ENCODE measurements around the gene GBF1. TPM values are rescaled to one million over a fixed set of nuclear protein-coding genes. Genes with fewer than 3 reads are reported as not detected.
A peak's percentile ranks its signal among the peaks of the same experiment; 100 is the strongest.
"Not testable (repeated sequence)": the region's sequence is repeated elsewhere in the genome, so short reads cannot be mapped to it uniquely, and the experiment has no call there.

Gene GBF1
- polyA plus RNA-seq, 2 donors: 11.4 to 11.7 TPM

DNA sequence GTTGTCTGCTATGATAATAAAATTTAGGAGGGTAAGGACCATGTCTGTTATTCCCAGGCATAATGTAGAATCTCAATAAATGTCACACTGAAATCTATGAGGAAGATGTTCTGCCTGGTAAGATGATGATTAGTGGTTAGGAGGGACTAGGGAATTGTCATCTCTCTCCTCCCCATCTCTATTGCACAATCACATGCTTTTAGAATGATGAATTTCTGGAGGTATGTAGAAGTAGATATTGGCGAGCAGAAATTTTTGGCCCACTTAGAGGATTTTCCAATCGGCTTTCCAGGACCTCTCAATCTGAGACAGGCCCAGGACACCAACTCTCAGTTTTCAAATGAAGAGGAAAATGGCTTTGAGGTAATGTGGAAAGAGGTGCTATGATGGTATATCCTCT is 2.0 kb upstream of the GBF1 start:
- 59 to 70% methylated on average over 2 of the region's 2 CpGs for WGBS, 2 donors
- no peak overlapping the region for H3K27ac ChIP-seq (ENCODE audit: low read depth in 2 of 2, low read length in 1 of 2)
- H3K4me3 ChIP-seq (ENCODE audit: low read depth in 1 of 2, low read length in 2 of 2): no peak overlapping the region
- no peaks in the 10 kb centered on the region for H3K36me3 ChIP-seq (ENCODE audit: control insufficient read depth in 2 of 2, insufficient read depth in 2 of 2, low read length in 1 of 2)
- H3K9me3 ChIP-seq (ENCODE audit: control insufficient read depth in 2 of 2, insufficient read depth in 1 of 2, low read depth in 1 of 2, low read length in 1 of 2): no peaks in the 10 kb centered on the region
- no peaks in the 10 kb centered on the region for H3K27me3 ChIP-seq (ENCODE audit: control insufficient read depth in 1 of 2, insufficient read depth in 2 of 2, low read length in 2 of 2)
- peaks cover 9 to 12% of the 10 kb centered on the region in 2 donors for H3K4me1 ChIP-seq (ENCODE audit: control insufficient read depth in 2 of 2, insufficient read depth in 2 of 2, low read length in 1 of 2)

DNA sequence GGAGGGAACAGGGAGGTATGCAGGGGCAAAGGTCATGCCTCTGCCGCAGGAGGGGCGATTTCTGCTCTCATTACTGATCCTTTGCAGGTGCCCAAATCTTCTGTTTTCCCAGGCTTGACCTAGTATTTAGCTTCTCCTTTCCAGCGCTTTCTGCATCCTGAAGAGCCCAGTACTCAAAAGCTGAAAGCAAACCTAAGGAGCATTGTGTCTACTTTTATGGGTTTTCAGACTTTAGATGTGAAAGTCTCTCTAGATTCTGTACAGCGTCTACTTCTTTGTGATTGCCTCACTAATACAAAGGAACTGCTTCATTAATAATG is 560 bp downstream of the GBF1 start:
- Histone ChIP-seq H3K36me3 (ENCODE audit: control insufficient read depth in 2 of 2, insufficient read depth in 2 of 2, low read length in 1 of 2) (no peaks in the 10 kb centered on the region), H3K4me3 (ENCODE audit: low read depth in 1 of 2, low read length in 2 of 2) (peak overlapping the region; percentile 89 to 91), H3K9me3 (ENCODE audit: control insufficient read depth in 2 of 2, insufficient read depth in 1 of 2, low read depth in 1 of 2, low read length in 1 of 2) (no peaks in the 10 kb centered on the region), H3K4me1 (ENCODE audit: control insufficient read depth in 2 of 2, insufficient read depth in 2 of 2, low read length in 1 of 2) (peaks cover 5 to 8% of the 10 kb centered on the region in 2 donors), H3K27me3 (ENCODE audit: control insufficient read depth in 1 of 2, insufficient read depth in 2 of 2, low read length in 2 of 2) (no peaks in the 10 kb centered on the region), H3K27ac (ENCODE audit: low read depth in 2 of 2, low read length in 1 of 2) (peak overlapping the region; percentile 91 to 93)
- WGBS, 2 donors: 0 to 1% methylated on average over 4 of the region's 4 CpGs

DNA sequence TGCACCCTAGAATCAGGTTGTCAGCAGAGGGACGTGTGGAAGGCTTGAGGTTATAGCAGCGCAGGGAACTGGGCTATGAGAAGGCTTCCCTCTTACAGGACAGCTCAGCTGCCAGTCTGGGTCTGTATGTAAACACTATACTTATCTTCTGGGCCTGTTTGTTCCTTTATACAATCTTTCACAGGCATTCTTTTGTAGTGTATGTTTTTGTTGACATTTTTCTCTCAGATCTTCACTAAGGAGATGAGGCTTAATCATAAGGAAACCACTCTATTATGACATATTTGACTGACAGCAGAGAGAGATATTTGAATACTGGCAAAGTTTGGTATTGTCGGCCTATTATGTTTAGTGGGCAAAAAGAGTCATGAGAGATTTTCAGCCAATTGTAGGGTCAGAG is 929 bp downstream of the GBF1 start:
- 23 to 28% methylated on average over 3 of the region's 3 CpGs for WGBS, 2 donors
- peak overlapping the region in 1 of 2 donors; percentile 91 for H3K27ac ChIP-seq (ENCODE audit: low read depth in 2 of 2, low read length in 1 of 2)
- H3K4me1 ChIP-seq (ENCODE audit: control insufficient read depth in 2 of 2, insufficient read depth in 2 of 2, low read length in 1 of 2): peaks cover under 1 to 8% of the 10 kb centered on the region in 2 donors
- no peaks in the 10 kb centered on the region for H3K27me3 ChIP-seq (ENCODE audit: control insufficient read depth in 1 of 2, insufficient read depth in 2 of 2, low read length in 2 of 2)
- H3K4me3 ChIP-seq (ENCODE audit: low read depth in 1 of 2, low read length in 2 of 2): peak overlapping the region; percentile 89 to 91
- H3K36me3 ChIP-seq (ENCODE audit: control insufficient read depth in 2 of 2, insufficient read depth in 2 of 2, low read length in 1 of 2): no peaks in the 10 kb centered on the region
- no peaks in the 10 kb centered on the region for H3K9me3 ChIP-seq (ENCODE audit: control insufficient read depth in 2 of 2, insufficient read depth in 1 of 2, low read depth in 1 of 2, low read length in 1 of 2)

DNA sequence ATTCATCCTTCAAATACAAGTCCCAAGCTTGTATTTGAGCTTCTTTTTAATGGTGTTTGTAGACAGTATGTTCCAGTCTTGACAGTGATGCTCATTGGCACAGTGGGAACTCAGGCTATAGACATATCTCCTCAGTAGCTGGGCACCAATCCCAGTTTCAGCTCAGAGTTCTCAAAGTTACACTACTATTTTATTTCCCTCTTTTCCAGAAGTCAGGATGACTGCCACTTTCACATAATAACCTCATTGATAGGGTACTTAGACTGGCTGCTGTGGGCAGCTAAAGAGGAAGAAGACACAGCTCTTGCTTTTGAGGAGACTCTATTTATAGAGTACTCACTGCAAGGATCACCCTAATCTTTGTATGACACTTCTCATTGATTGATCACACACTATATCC is 2.4 kb downstream of the GBF1 start:
- no peak overlapping the region for H3K4me3 ChIP-seq (ENCODE audit: low read depth in 1 of 2, low read length in 2 of 2)

DNA sequence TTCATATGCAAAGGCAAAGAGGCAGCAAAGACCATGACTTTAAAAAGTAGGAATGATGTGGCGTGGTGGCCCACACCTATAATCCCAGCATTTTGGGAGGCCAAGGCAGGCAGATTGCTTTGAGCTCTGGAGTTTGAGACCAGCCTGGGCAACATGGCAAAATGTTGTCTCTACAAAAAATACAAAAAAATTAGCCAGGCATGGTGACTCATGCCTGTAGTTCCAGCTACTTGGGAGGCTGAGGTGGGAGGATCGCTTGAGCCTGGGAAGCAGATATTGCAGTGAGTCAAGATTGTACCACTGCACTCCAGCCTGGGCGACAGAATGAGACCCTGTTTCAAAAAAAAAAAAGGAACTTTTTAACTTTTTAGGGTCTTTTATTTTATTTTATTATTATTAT is 7.2 kb downstream of the GBF1 start:
- H3K4me3 ChIP-seq (ENCODE audit: low read depth in 1 of 2, low read length in 2 of 2); H3K27me3 ChIP-seq (ENCODE audit: control insufficient read depth in 1 of 2, insufficient read depth in 2 of 2, low read length in 2 of 2); H3K9me3 ChIP-seq (ENCODE audit: control insufficient read depth in 2 of 2, insufficient read depth in 1 of 2, low read depth in 1 of 2, low read length in 1 of 2); H3K27ac ChIP-seq (ENCODE audit: low read depth in 2 of 2, low read length in 1 of 2); H3K36me3 ChIP-seq (ENCODE audit: control insufficient read depth in 2 of 2, insufficient read depth in 2 of 2, low read length in 1 of 2); H3K4me1 ChIP-seq (ENCODE audit: control insufficient read depth in 2 of 2, insufficient read depth in 2 of 2, low read length in 1 of 2): not testable (repeated sequence)
- WGBS, 2 donors: 95% methylated on average over 3 of the region's 3 CpGs

More for the DNA sequence above, 2.4 kb downstream of the GBF1 start:
- no peak overlapping the region for H3K27ac ChIP-seq (ENCODE audit: low read depth in 2 of 2, low read length in 1 of 2)
- H3K9me3 ChIP-seq (ENCODE audit: control insufficient read depth in 2 of 2, insufficient read depth in 1 of 2, low read depth in 1 of 2, low read length in 1 of 2): no peaks in the 10 kb centered on the region
- peaks cover 0 to 4% of the 10 kb centered on the region in 2 donors for H3K4me1 ChIP-seq (ENCODE audit: control insufficient read depth in 2 of 2, insufficient read depth in 2 of 2, low read length in 1 of 2)
- H3K27me3 ChIP-seq (ENCODE audit: control insufficient read depth in 1 of 2, insufficient read depth in 2 of 2, low read length in 2 of 2): no peaks in the 10 kb centered on the region
- H3K36me3 ChIP-seq (ENCODE audit: control insufficient read depth in 2 of 2, insufficient read depth in 2 of 2, low read length in 1 of 2): peaks cover 0 to 2% of the 10 kb centered on the region in 2 donors

DNA sequence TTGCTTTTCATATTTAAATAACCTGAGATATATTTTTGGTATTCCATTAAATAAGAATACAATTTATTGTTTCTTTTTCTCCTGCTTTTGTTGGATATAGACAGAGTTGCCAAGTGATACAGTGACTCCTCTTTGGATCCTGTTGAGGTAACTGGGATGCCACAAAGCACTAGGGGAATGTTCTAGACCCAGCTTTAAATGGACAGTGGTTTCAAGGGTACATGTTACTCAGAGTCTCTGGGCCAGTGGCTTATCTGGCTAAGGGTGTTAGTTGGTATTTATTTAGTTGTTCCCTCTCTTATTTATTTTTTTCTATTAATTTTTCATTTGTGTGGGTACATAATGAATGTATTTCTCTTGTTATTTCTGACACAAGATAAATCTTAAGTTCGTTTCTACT is 9.1 kb downstream of the GBF1 start:
- Histone ChIP-seq H3K27me3 (ENCODE audit: control insufficient read depth in 1 of 2, insufficient read depth in 2 of 2, low read length in 2 of 2) (no peaks in the 10 kb centered on the region), H3K27ac (ENCODE audit: low read depth in 2 of 2, low read length in 1 of 2) (no peak overlapping the region), H3K9me3 (ENCODE audit: control insufficient read depth in 2 of 2, insufficient read depth in 1 of 2, low read depth in 1 of 2, low read length in 1 of 2) (no peaks in the 10 kb centered on the region), H3K4me3 (ENCODE audit: low read depth in 1 of 2, low read length in 2 of 2) (no peak overlapping the region), H3K36me3 (ENCODE audit: control insufficient read depth in 2 of 2, insufficient read depth in 2 of 2, low read length in 1 of 2) (peaks cover 0 to 2% of the 10 kb centered on the region in 2 donors), H3K4me1 (ENCODE audit: control insufficient read depth in 2 of 2, insufficient read depth in 2 of 2, low read length in 1 of 2) (peaks cover 0 to 2% of the 10 kb centered on the region in 2 donors)
- WGBS, 2 donors: 59 to 79% methylated on average over 1 of the region's 1 CpG

DNA sequence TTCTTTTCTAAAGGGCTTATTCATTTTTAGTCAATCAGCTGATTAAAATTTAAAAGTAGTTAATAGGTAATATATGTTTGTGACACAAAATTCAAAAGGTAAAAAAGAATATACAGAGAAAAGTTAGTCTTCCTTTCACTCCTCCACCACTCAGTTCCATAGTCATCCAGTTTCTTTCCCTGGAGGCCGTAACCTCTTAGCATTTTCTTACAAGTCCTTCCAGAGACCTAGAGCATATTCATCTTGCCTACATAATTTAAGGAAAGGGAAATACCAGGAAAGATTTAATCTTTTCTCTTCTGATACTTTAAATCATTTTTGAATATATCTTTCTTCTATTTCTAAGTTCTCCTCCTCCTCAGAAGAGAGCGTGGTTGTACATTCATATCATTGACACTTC is 10.1 kb downstream of the GBF1 start:
- H3K4me3 ChIP-seq (ENCODE audit: low read depth in 1 of 2, low read length in 2 of 2): no peak overlapping the region
- WGBS, 2 donors: 96 to 98% methylated on average over 2 of the region's 2 CpGs

DNA sequence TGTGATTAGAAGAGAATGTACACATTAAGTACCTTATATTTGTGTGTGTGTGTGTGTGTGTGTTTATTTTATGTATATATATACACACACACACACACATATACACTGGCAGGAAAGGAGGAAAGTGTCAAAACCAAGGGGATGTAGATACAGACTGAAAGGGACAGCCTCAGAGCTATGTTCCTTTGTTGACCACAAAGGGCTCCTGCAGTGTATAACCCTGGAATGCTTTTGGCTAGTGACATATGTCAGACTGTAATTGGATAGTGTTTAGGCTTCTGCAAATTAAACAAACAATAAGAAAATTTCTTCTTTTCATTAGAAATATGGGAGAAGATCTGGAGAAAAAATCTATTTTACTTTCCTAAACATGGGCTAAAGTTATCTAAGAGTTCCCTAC is 15.9 kb downstream of the GBF1 start:
- peaks cover 0 to 4% of the 10 kb centered on the region in 2 donors for H3K36me3 ChIP-seq (ENCODE audit: control insufficient read depth in 2 of 2, insufficient read depth in 2 of 2, low read length in 1 of 2)
- H3K4me3 ChIP-seq (ENCODE audit: low read depth in 1 of 2, low read length in 2 of 2): no peak overlapping the region
- no peaks in the 10 kb centered on the region for H3K27me3 ChIP-seq (ENCODE audit: control insufficient read depth in 1 of 2, insufficient read depth in 2 of 2, low read length in 2 of 2)
- H3K4me1 ChIP-seq (ENCODE audit: control insufficient read depth in 2 of 2, insufficient read depth in 2 of 2, low read length in 1 of 2): peaks cover 0 to 2% of the 10 kb centered on the region in 2 donors
- H3K9me3 ChIP-seq (ENCODE audit: control insufficient read depth in 2 of 2, insufficient read depth in 1 of 2, low read depth in 1 of 2, low read length in 1 of 2): no peaks in the 10 kb centered on the region
- H3K27ac ChIP-seq (ENCODE audit: low read depth in 2 of 2, low read length in 1 of 2): no peak overlapping the region

More for the DNA sequence above, 10.1 kb downstream of the GBF1 start:
- no peaks in the 10 kb centered on the region for H3K27me3 ChIP-seq (ENCODE audit: control insufficient read depth in 1 of 2, insufficient read depth in 2 of 2, low read length in 2 of 2)
- H3K9me3 ChIP-seq (ENCODE audit: control insufficient read depth in 2 of 2, insufficient read depth in 1 of 2, low read depth in 1 of 2, low read length in 1 of 2): no peaks in the 10 kb centered on the region
- H3K27ac ChIP-seq (ENCODE audit: low read depth in 2 of 2, low read length in 1 of 2): no peak overlapping the region
- H3K36me3 ChIP-seq (ENCODE audit: control insufficient read depth in 2 of 2, insufficient read depth in 2 of 2, low read length in 1 of 2): peaks cover 0 to 2% of the 10 kb centered on the region in 2 donors
- H3K4me1 ChIP-seq (ENCODE audit: control insufficient read depth in 2 of 2, insufficient read depth in 2 of 2, low read length in 1 of 2): peaks cover 0 to 2% of the 10 kb centered on the region in 2 donors

DNA sequence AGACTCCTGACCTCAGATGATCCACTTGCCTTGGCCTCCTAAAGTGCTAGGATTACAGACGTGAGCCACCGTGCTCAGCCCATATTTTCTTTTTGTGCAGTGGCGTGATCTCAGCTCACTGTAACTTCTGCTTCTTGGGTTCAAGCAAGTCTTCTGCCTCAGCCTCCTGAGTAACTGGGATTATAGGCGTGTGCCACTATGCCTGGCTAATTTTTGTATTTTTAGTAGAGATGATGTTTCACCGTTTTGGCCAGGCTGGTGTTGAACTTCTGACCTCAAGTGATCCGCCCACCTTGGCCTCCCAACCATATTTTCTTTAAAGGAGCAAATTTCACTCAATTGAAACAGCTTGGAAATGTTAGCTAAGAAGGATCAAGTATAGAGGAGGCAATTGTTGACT is 16.5 kb downstream of the GBF1 start:
- H3K4me3 ChIP-seq (ENCODE audit: low read depth in 1 of 2, low read length in 2 of 2): no peak overlapping the region
- H3K27me3 ChIP-seq (ENCODE audit: control insufficient read depth in 1 of 2, insufficient read depth in 2 of 2, low read length in 2 of 2): no peaks in the 10 kb centered on the region
- no peaks in the 10 kb centered on the region for H3K9me3 ChIP-seq (ENCODE audit: control insufficient read depth in 2 of 2, insufficient read depth in 1 of 2, low read depth in 1 of 2, low read length in 1 of 2)
- peaks cover 0 to 4% of the 10 kb centered on the region in 2 donors for H3K36me3 ChIP-seq (ENCODE audit: control insufficient read depth in 2 of 2, insufficient read depth in 2 of 2, low read length in 1 of 2)
- H3K4me1 ChIP-seq (ENCODE audit: control insufficient read depth in 2 of 2, insufficient read depth in 2 of 2, low read length in 1 of 2): peaks cover 0 to under 1% of the 10 kb centered on the region in 2 donors
- H3K27ac ChIP-seq (ENCODE audit: low read depth in 2 of 2, low read length in 1 of 2): no peak overlapping the region
- 71 to 80% methylated on average over 6 of the region's 6 CpGs for WGBS, 2 donors

DNA sequence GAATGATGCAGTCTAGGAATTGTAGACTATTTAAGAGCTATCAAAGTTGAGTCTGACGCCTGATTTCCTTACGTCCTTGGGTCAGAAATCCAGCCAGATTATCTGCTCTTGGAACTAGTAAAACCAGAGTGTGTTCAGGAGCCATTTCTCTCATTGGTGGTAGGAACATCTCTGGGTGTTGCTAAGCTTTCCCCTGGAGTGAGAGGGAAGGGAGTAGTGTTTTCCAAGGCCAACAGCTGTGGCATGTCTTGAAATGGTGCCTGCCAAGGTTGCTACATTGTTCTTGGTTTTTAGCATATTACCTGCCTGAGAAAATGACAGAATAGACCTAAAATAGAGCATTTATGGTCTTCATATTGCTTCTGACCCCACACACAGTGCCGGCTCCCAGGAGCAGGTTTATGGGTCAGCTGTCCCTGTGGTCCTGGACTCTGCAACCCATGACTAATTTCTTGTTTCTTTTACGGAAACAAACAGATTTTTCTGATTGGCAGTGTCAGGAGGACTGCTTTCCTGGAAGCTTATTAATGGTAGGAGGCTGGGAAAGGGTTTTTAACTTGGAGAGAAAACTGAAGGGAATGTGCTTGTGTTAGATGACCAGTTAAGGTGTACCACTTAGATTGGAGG is 17.5 kb downstream of the GBF1 start:
- 68 to 79% methylated on average over 4 of the region's 4 CpGs for WGBS, 2 donors
- H3K27ac ChIP-seq (ENCODE audit: low read depth in 2 of 2, low read length in 1 of 2): no peak overlapping the region
- no peaks in the 10 kb centered on the region for H3K4me1 ChIP-seq (ENCODE audit: control insufficient read depth in 2 of 2, insufficient read depth in 2 of 2, low read length in 1 of 2)
- H3K4me3 ChIP-seq (ENCODE audit: low read depth in 1 of 2, low read length in 2 of 2): no peak overlapping the region
- peaks cover 0 to 4% of the 10 kb centered on the region in 2 donors for H3K36me3 ChIP-seq (ENCODE audit: control insufficient read depth in 2 of 2, insufficient read depth in 2 of 2, low read length in 1 of 2)
- H3K27me3 ChIP-seq (ENCODE audit: control insufficient read depth in 1 of 2, insufficient read depth in 2 of 2, low read length in 2 of 2): no peaks in the 10 kb centered on the region
- no peaks in the 10 kb centered on the region for H3K9me3 ChIP-seq (ENCODE audit: control insufficient read depth in 2 of 2, insufficient read depth in 1 of 2, low read depth in 1 of 2, low read length in 1 of 2)

Data from esophagus (tissue), 2 donors.